Measurements from ENCODE around the gene AFF4. TPM values are rescaled to one million over a fixed set of nuclear protein-coding genes. Genes with fewer than 3 reads are reported as not detected.

Gene AFF4
- total and polyA plus RNA-seq, 9 of the 15 experiments (the other 6 are each of a cell fraction or from before 2014, with no cell fraction given): 1.7 to 25.8 (median 17.9) TPM

DNA sequence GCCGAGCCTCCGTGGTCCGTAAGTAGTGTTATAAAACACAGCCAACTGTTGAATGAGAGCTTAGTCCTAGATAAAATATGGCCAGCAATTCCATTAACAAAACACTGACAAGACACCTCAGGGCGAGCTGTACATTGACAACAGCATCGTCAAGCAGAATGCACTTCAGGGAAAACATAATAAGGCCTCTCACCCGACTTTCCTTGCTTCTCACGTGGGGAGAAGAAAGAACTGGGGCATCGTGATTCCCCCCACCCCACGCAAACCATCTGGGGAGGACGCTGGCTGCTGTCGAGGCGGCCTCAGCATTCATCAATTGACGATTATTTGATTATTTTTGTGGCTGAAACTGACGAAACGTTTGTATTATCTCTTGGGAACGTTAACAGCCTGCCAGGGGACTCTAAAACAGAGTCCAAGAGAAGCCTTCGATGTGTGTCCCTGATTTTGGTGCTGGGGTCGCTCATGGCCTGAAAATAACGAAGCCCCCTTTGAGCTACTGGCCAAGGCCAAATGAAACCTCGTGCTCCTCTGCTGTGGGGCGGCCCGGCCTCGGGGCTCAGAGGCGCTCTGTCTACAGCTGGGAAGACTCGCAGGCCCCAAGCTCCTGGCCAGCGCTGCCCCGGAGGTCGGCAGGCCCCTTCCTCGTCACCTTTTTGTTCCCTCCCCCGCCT, 97.6 kb downstream of the AFF4 start (continued):
- TF ChIP-seq TOE1 (IDR thresholded peaks at IDR 0.05; ENCODE audit: borderline replicate concordance) (no peak), TOE1 (CRISPR knock-in tag; IDR thresholded peaks at IDR 0.05; ENCODE audit: borderline replicate concordance, low read depth) (no peak), FOXP4 (CRISPR knock-in tag; IDR thresholded peaks at IDR 0.05; ENCODE audit: borderline replicate concordance) (0 out of 2 replicates have a peak, but pooled peaks have one; percentile 48), MCM2 (IDR thresholded peaks at IDR 0.05; ENCODE audit: low read depth) (no peak), MLX (CRISPR knock-in tag; conservative IDR thresholded peaks at IDR 0.05) (0 out of 4 replicates have a peak, but pooled peaks of 1 of the 2 experiments have one; percentile 39), NFRKB (IDR thresholded peaks at IDR 0.05; ENCODE audit: low read depth) (peak; percentile 38; the same call in 1 of the 2 replicates), ARNT (IDR thresholded peaks at IDR 0.05) (no peak; a peak in 1 of 4 replicates), ZFX (CRISPR knock-in tag; IDR thresholded peaks at IDR 0.05) (peak; percentile 97), RNF2 (IDR thresholded peaks at IDR 0.05) (peak; percentile 66; the same call in 1 of the 2 replicates), ZBTB12 (CRISPR knock-in tag; IDR thresholded peaks at IDR 0.05) (no peak), SUPT5H (IDR thresholded peaks at IDR 0.05) (no peak), STAT5A (IDR thresholded peaks at IDR 0.05; ENCODE audit: borderline replicate concordance, low read length) (no peak), KHSRP (IDR thresholded peaks at IDR 0.05) (no peak), POLR2G (IDR thresholded peaks at IDR 0.05; ENCODE audit: low read depth, low read length) (no peak), KLF13 (tag; IDR thresholded peaks at IDR 0.05; ENCODE audit: borderline replicate concordance, low read depth) (no peak), NFYB (IDR thresholded peaks at IDR 0.05; ENCODE audit: extremely low read depth, insufficient read length) (no peak), SAP30 (IDR thresholded peaks at IDR 0.05; ENCODE audit: borderline replicate concordance, insufficient read depth, low read depth, low read length, poor library complexity, severe bottlenecking) (no peak), ZNF280A (IDR thresholded peaks at IDR 0.05; ENCODE audit: low read depth, partially characterized antibody) (no peak), ZNF197 (CRISPR knock-in tag; IDR thresholded peaks at IDR 0.05; ENCODE audit: low read depth) (no peak), BMI1 (IDR thresholded peaks at IDR 0.05; ENCODE audit: low read length) (no peak)
- TF ChIP-seq, protein P1, sequence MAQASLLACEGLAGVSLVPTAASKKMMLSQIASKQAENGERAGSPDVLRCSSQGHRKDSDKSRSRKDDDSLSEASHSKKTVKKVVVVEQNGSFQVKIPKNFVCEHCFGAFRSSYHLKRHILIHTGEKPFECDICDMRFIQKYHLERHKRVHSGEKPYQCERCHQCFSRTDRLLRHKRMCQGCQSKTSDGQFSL (CRISPR knock-in tag; IDR thresholded peaks at IDR 0.05): no peak
- TF ChIP-seq, protein P1 (tag; IDR thresholded peaks at IDR 0.05): no peak

All from K562 (cell line).